HepG2 (cell line): ENCODE data around the gene ABHD13. TPM values are rescaled to one million over a fixed set of nuclear protein-coding genes. Genes with fewer than 3 reads are reported as not detected.
A peak's percentile ranks its signal among the peaks of the same experiment; 100 is the strongest.

ENCODE experiments used
- DMTF1 ChIP-seq: sonication (generic); formaldehyde crosslinking; IDR thresholded peaks from 2 replicates; pipeline ENCODE4 v1.4.0; 2020; ENCODE audit warnings: mild to moderate bottlenecking, missing genetic modification reagents
- E2F5 ChIP-seq: sonication (generic); formaldehyde crosslinking; conservative IDR thresholded peaks from 2 replicates; pipeline ENCODE4 v1.4.0; 2020; ENCODE audit warnings: missing genetic modification reagents
- GRHL1 ChIP-seq: sonication (generic); formaldehyde crosslinking; conservative IDR thresholded peaks from 2 replicates; pipeline ENCODE4 v1.8.0; 2022; ENCODE audit warnings: missing genetic modification reagents
- HMGA1 ChIP-seq: sonication (generic); formaldehyde crosslinking; conservative IDR thresholded peaks from 2 replicates; pipeline ENCODE4 v1.4.0; 2020; ENCODE audit warnings: missing genetic modification reagents
- MIER3 ChIP-seq: IDR thresholded peaks from 2 replicates; pipeline ENCODE4 v1.6.1; 2016; ENCODE audit warnings: missing compliant biosample characterization, borderline replicate concordance
- MXD1 ChIP-seq: sonication (generic); formaldehyde crosslinking; IDR thresholded peaks from 2 replicates; pipeline ENCODE4 v1.4.0; 2020; ENCODE audit warnings: mild to moderate bottlenecking, missing genetic modification reagents
- MYPOP ChIP-seq: sonication (generic); formaldehyde crosslinking; IDR thresholded peaks from 2 replicates; pipeline ENCODE4 v1.8.1; 2023; ENCODE audit warnings: mild to moderate bottlenecking, moderate library complexity, missing genetic modification reagents
- RXRB ChIP-seq: IDR thresholded peaks from 2 replicates; pipeline ENCODE4 v1.6.1; 2016; ENCODE audit warnings: borderline replicate concordance, missing genetic modification reagents, missing compliant biosample characterization
- SP1 ChIP-seq, 2 experiments: fragments of 450-650 bp in 1 of 2; sonication (generic) in 1 of 2; formaldehyde crosslinking in 1 of 2; IDR thresholded peaks; 2 replicates each; pipeline versions ENCODE4 v1.4.0 to v1.6.1; 2016 to 2020; ENCODE audit warnings: missing genetic modification reagents in 1 of 2
- TBP ChIP-seq: sonication (generic); formaldehyde crosslinking; IDR thresholded peaks from 2 replicates; pipeline ENCODE4 v1.5.0; 2020; ENCODE audit warnings: missing genetic modification reagents
- TCF7L2 ChIP-seq: IDR thresholded peaks from 2 replicates; pipeline ENCODE4 v1.6.1; 2011; ENCODE audit warnings: mild to moderate bottlenecking, low read depth, low read length, moderate library complexity
- TRIM24 ChIP-seq: sonication (generic); formaldehyde crosslinking; IDR thresholded peaks from 2 replicates; pipeline ENCODE4 v1.8.0; 2022; ENCODE audit warnings: mild to moderate bottlenecking, missing genetic modification reagents
- ZBTB7A ChIP-seq: sonication (generic); formaldehyde crosslinking; IDR thresholded peaks from 2 replicates; pipeline ENCODE4 v1.8.0; 2022; ENCODE audit warnings: mild to moderate bottlenecking, missing genetic modification reagents
- ZNF296 ChIP-seq: sonication (generic); formaldehyde crosslinking; conservative IDR thresholded peaks from 2 replicates; pipeline ENCODE4 v1.5.0; 2020; ENCODE audit warnings: mild to moderate bottlenecking, missing genetic modification reagents
- ZNF431 ChIP-seq: sonication (generic); formaldehyde crosslinking; IDR thresholded peaks from 2 replicates; pipeline ENCODE4 v1.9.0; 2022; ENCODE audit warnings: missing genetic modification reagents, low read depth, mild to moderate bottlenecking, borderline replicate concordance
- ZNF446 ChIP-seq: sonication (generic); formaldehyde crosslinking; IDR thresholded peaks from 2 replicates; pipeline ENCODE4 v1.5.0; 2020; ENCODE audit warnings: mild to moderate bottlenecking, missing genetic modification reagents
- ZNF550 ChIP-seq: sonication (generic); formaldehyde crosslinking; IDR thresholded peaks from 2 replicates; pipeline ENCODE4 v1.4.0; 2020; ENCODE audit warnings: mild to moderate bottlenecking, missing genetic modification reagents, borderline replicate concordance
- ZNF564 ChIP-seq: sonication (generic); formaldehyde crosslinking; IDR thresholded peaks from 2 replicates; pipeline ENCODE4 v1.8.1; 2023; ENCODE audit warnings: mild to moderate bottlenecking, missing genetic modification reagents
- polyA plus RNA-seq, 8 experiments: library from polyadenylated mRNA; depleted of rRNA in 3 of 8; stranded (reverse) in 7 of 8; unstranded in 1 of 8; fragments of >200 nt; fragmentation: Illumina TruSeq in 4 of 8; extraction: Trizol in 4 of 8; gene quantifications; 2 replicates each; pipeline versions ENCODE4 v1.2.1 to v1.2.3, GENCODE V29; 2011 to 2016; ENCODE audit warnings: low read depth in 4 of 8, missing spikeins in 1 of 8, mixed read lengths in 1 of 8; ENCODE audit not compliant: insufficient read depth in 1 of 8
- total RNA-seq, 5 experiments: library from RNA; depleted of rRNA; stranded (reverse); fragments of >200 nt; fragmentation: Illumina TruSeq; extraction: Trizol; gene quantifications; 2 replicates each; pipeline ENCODE4 v1.2.3, GENCODE V29; 2016; ENCODE audit warnings: low read depth in 1 of 5

Gene ABHD13
- total and polyA plus RNA-seq, 2 of the 13 experiments (the other 11 are each of a cell fraction or from before 2014, with no cell fraction given) = 4.3 to 6.2 TPM

GRCh38 chr13:108218044-108218974, at the start of gene ABHD13 (continued):
- TF ChIP-seq DMTF1 (no peak), GRHL1 (CRISPR knock-in tag) (no peak), ZNF564 (no peak), ZNF446 (peak; percentile 82; the same call in 1 of the 2 replicates), ZBTB7A (CRISPR knock-in tag) (peak; percentile 52; the same call in 1 of the 2 replicates), ZNF296 (CRISPR knock-in tag) (no peak), MYPOP (CRISPR knock-in tag) (no peak; the same call in 1 of the 2 replicates), E2F5 (CRISPR knock-in tag) (no peak), TCF7L2 (no peak), MIER3 (CRISPR knock-in tag) (peak; percentile 40; the same call in 1 of the 2 replicates), TBP (CRISPR knock-in tag) (no peak), HMGA1 (no peak), ZNF550 (CRISPR knock-in tag) (no peak), SP1 (IDR thresholded peaks at IDR 0.05) (no peak), SP1 (CRISPR knock-in tag; IDR thresholded peaks at IDR 0.05) (0 out of 2 replicates have a peak, but pooled peaks have one; percentile 7), RXRB (CRISPR knock-in tag) (peak; percentile 35; the same call in 1 of the 2 replicates), ZNF431 (no peak), TRIM24 (CRISPR knock-in tag) (no peak), MXD1 (CRISPR knock-in tag) (no peak; the same call in 1 of the 2 replicates)
